Kidney glomerular epithelial cell (primary cell): ENCODE measurements around the gene TSEN54.
"Not testable (repeated sequence)": the region's sequence is repeated elsewhere in the genome, so short reads cannot be mapped to it uniquely, and the experiment has no call there.

ENCODE experiments used
- DNase-seq: peaks from one replicate; lab custom pipeline; 2025; lab: John Stamatoyannopoulos, UW

Gene TSEN54

GRCh38 chr17:75516255-75516618 is at the start of gene TSEN54:
TSS of gene TSEN54 (plus strand) at chr17:75516528. CDS start at chr17:75516561, 33 bp downstream.
- peak; percentile 69 for DNase-seq

DNA sequence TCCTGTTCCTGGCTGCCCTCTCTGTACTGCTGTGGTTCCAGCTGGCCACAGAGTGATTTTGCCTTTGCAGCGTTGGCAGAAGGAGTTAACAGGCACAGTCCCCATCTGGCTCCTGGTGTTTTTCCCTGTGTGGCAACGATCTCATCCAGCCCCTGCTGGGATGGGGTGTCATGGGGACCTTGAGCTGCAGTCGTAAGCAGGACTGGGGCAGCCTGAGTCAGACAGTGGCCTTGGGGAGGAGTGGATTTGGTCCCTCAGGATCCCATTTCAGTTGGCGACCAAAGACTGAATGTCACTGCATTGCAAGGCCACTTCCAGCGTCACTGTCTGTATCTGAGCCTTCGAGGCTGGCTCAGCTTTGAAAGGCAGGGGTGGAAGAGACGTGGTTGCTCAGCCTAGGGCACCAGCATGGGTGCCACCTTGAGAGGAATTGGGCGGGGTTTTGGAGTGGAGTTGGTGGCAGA is 48.0 kb upstream of the TSEN54 start:
- DNase-seq: no peak

DNA sequence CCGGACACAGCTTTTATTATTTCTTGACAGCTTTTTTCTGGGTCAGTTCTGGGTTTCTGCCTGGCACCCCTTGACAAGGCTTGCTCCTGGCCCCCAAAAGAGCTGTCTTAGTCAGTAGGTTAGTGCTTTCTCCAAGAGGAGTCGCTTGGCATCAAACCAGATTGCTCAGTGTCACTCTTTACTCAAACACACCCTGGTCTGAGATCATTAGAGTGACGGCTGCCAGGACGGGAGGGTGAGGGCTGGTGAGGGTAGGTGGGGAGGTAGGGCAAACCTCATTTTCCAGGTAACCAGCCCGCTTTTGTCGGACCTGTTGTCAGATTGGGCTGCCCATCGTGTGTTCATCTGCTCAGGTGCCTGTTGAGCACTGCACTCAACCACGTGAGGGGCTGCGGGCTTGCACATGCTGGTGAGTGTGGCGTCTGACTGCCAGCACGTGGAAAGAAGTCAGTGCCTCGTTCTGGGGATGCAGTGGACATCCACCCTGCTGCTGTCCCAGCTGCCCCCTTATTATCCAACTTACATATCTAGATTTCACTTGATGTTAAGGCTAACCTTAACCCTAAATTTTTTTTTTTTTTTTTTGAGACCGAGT is 47.5 kb upstream of the TSEN54 start:
- DNase-seq: no peak

GRCh38 chr17:75471207-75471606 is 45.1 kb upstream of the TSEN54 start:
- DNase-seq: no peak

DNA sequence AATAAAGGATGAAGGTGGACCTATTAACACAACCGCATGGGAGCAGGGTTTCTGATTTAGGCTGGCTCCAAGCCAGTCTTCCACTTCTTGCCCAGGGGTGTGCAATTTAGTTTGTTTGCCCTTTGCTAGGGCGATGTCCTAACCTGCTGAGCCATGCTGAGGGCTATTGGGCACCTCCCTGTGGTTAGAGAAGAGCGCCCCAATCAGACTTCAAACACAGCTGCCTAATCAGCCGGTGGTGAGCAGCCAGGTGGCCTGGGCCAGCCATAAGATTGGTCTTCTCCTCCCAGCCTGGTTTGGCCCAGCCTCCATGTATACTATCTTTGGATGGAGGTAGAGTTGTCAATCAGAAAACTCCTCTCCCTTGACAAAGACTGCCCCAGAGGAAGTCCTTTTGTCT is 44.2 kb upstream of the TSEN54 start:
- DNase-seq: no peak

DNA sequence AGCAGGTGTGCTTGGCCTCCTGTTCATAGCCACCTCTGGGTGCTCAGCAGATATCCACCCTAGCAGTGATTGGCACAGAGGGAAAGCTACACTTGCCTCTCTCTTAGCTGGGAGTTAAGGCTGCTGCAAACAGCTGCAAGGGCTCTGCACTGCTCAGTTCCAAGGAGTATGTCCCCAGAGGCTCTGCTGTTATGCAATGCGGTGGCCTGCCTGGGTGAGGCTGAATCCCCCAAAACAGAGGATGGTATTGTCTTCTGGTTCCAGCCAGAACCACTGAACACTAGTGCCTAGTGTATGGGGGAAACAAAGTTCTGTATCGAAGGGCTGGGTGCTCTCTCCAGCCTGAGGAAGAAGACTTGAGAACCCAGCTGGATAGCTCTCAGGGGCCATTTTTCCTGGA is 43.1 kb upstream of the TSEN54 start:
- DNase-seq: no peak

DNA sequence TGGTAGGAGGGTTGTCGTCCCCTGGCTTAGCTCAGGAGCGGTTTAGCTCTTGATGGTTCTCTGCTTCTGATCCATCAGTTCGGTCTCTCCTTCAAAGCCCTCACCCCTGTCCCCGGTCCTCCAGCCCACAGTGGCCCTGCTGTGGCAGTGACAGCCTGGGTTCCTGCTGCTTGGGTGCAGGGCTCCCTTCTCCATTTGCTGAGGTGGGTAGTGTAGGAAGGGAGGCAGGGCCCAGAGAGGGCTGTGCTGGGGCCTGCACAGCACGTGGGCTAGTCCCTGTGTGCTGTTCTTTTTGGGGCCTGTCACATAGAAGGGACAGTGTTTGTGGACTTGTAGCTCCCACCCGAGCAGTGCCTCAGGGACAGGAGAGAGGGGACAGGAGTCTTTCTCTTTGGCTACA is 41.6 kb upstream of the TSEN54 start:
- DNase-seq: no peak

DNA sequence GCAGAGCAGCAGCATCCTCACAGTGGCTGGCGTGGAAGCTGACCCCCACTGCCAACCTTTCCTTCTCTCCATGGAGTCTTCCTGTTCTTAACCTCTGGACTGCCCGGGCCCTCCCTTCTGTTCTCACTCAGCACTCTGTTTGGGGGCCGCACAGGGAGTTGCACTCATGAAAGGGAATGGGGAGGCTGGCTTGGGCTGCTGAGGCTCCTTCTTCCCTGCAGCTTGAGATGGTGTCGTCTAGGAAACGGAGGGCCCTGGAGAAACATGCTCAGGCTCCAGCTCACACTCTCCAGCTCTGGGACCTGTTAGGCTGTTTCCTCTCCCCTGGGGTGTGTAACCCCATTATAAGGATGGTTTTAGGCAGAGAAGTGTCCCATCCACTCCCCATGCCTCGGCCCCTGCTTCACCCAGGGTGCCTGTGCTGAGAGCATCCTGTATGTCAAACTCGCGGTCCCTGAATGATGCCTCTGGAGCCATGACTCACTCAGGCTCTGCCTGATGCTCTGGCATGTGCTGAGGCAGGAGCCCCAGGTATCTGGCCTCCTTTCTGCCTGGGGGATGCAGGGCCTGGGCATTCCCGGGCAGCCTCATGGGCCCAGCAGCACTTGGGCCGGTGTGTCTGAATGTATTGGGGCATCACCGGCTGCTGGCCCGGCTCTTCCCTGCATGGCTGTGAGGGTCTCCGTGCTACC is 41.0 kb upstream of the TSEN54 start:
- DNase-seq: no peak

- DNase-seq: no peak
These were observed 40.5 kb upstream of the TSEN54 start for GRCh38 chr17:75475851-75476250.

DNA sequence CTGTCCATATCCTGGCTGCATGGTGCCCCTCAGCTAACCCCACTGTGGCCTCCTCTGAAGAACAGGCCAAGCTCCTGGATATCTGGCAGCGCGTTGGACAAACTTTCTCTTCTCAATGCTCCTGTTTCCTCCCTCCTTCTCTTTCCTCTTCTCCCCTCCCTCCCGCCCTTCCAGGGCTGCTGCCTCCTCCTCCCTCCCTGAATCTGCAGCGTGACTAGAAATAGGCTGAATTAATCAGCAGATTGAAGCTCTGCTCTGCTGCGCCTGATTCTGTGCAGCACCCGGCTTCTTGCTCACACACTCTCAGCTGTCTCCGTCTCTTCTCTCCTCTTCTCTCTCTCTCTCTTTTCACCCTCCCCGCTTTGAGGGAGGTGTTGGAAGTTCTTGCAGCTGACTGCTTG is 40.1 kb upstream of the TSEN54 start:
- DNase-seq: peak; percentile 53

DNA sequence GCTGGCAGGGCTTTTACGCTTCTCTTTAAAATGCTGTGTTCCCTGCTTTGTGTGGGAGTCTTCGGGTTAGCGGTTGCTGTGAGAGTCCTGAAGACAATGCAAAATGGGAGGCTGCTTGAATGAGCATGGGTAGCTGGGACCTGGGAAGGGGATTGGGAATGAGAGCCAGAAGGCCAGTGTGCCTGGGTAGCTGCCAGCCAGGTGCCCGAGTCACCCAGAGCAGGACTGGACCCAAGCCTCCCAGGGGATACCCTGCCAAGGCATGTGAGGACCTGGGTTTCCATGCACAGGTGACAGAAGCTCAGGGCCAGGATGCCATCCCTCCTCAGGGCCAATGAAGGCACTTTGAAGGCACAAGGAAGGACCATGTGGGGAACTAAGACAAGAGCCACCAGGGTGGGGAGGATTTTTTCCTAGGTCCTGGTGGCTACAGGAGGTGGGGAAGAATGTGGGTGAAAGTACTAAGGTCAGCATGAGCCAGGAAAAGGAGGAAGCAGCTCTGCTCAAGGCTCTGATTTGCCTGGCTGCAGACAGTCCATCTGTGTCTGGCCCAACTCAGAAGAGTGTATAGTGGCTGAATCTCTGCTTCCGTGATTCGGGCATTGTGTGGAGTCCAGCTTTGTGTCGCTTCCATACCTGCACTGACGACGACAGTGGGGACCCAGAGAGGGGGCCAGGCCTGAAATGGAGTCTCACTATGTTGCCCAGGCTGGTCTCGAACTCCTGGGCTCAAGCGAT is 39.4 kb upstream of the TSEN54 start:
- DNase-seq: no peak

- DNase-seq: not testable (repeated sequence)
These were observed 38.9 kb upstream of the TSEN54 start for GRCh38 chr17:75477490-75477862.

DNA sequence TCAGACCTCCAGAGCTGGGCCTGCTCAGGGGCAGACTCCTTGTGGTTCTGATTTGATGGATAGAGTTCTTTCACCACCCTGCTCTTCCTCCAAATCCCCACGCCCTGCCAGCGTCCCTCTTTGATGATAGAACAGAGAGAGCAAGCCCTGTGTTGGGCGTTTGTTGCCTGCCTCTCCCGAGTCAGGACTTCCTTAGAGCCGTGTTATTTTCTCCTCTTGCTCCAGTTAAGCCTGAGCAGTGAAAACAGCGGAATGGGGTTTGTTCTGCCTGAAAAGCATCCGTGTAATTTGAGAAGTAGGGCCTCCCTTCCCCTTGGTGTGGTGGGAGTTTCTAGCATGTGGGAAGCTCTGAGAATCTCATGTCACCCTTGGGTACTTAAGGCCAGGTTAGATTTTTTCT is 37.8 kb upstream of the TSEN54 start:
- no peak for DNase-seq

DNA sequence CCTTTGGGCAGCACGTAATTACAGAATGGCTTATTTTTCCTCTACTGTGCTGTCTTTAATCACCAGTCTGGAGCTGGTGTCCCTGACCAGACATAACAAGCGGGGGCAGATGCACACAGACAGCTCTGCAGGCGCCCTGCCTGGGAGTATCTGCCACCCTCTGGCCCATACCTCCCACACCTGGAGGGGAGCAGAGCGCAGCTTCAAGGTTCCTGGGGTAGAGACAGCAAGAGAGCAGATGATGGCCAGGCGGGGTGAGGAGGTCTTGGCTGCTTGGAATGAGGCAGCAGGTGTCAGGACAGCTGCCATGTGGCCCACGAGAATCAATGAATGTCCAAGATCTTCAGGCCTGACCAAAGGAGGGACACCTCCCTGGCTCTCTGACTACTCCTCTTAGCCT is 36.0 kb upstream of the TSEN54 start:
- no peak for DNase-seq

DNA sequence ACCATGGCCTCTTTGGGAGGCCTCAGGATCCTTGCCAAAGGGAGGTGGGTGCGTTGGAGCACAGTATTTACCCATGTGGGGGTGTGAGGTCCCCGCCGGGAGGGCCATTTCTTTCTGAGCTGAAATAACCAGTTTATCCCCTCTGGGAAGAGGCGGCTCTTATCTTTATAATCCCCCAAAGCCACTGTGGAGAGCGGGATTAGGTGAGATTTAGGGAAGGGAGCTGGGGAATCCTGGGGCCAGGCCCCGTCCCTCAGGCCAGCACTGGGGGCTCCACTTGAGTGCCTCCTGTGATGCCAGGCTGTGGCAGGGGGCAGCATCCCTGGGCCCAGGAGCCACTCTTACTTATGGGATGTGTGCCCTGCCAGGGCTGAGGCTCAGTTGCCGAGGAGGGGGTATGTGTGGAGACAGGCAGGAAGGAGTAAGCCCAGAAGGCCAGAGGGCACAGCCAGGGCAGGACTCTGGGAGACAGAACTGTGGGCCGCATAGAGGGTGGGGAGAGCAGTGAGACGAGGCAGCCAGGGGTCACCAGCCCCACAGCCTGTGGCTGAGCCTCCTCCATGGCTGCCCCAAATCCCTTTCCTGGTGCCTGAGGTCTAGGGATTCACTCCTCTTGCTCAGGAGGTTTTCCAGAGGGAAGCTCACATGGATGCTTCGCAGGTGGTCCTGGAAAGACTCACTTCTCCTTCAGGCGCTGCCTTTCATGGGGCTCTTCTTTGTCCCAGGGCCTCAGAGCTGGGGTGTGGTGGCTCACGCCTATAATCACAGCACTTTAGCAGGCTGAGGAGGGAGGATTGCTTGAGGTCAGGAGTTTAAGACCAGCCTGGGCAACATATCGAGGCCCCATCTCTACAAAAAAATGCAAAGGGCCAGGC is 34.9 kb upstream of the TSEN54 start:
- DNase-seq: no peak

DNA sequence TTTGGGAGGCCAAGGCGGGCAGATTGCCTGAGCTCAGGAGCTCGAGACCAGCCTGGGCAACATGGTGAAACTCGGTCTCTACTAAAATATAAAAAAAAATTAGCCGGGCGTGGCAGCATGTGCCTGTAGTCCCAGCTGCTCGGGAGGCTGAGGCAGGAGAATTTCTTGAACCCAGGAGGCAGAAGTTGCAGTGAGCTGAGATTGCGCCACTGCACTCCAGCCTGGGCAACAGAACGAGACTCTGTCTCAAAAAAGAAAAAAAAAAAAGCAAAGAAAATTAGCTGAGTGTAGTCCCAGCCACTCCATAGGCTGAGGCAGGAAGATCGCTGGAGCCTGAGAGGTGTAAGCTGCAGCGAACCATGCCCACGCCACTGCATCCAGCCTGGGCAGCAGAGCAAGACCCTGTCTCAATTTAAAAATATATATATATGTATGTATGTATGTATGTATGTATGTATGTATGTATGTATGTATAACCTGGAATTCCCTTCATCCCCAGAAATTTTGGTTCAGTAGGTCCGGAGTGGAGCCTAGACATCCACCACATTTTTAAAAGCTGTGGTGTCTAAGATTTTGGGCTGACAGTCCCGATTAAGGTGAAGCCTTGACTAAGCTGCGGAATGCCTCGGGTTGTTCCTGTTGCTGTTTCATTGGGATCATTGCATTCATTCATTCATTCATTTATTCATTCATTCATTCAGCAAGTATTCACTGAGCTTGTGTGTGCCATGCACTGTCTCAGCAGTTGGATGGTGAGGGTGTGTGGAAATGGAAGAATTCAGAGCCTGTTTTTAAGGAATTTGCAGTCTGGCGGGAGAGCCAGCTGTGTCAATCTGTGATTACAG is 34.0 kb upstream of the TSEN54 start:
- no peak for DNase-seq

DNA sequence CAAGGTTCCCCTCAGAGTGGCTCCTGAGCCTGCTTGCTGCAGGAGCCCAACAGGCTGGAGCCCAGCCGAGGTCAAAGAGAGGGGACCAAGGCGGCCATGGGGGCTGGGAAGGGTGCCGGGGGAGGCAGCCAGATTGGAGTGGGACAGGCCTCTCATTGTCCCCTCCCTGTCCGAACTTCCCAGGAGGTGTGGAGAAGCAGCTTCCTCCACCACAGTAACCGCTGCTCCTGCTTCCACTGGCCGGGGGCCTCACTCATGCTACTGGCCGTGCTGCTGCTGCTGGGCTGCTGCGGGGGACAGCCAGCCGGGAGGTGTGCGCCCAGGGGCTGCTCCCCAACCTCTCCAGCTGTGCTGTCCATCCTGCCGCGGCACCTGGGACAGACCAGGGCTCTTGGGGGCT is 30.6 kb upstream of the TSEN54 start:
- DNase-seq: no peak

DNA sequence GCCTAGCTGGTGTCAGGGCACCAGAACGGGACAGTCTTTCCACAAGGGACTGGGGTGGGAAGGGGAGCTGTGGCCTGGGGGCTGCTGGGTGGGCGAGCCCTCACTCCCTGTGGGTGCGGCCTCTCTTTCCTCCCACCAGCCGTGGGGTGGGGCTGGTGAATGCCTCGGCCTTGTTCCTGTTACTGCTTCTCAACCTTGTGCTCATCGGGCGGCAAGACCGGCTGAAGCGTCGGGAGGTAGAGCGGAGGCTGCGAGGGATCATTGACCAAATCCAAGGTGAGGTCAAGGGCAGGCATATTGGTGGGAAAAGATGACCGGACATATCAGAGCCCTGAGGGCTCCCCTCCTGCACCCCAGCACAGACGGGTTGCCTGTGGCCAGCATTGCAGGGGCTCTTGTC is 30.2 kb upstream of the TSEN54 start:
- no peak for DNase-seq

GRCh38 chr17:75486951-75487350 is 29.4 kb upstream of the TSEN54 start:
- DNase-seq: no peak

DNA sequence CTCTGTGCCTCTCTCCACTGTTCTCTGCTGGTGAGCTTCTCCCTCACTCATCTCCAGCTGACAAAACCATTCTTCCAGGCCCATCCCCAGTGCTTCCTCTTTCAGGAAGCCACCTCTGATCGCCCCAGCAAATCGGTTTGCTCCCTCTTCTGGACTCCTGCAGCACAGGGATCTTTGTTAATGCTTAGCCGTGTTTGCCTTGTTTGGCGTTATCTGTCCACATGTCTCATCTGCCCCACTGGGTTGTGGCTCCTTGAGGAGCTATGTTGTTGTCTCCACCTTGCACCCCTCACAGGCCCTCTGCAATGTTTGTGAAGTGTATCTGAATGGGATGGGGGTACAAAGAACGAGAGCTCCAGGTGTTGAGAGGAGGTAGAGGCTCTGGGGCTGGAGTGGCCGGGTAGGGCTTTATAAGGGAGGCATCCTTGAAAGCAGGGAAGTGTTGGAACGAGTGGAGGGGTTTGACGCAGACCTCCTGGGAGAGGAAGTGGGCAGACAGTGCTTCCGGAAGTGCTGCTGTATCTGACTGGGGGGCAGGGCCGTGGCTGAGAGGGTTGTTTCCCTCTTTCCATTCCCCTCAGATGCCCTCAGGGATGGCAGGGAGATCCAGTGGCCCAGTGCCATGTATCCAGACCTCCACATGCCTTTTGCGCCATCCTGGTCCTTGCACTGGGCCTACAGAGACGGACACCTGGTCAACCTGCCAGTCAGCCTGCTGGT is 28.8 kb upstream of the TSEN54 start:
- DNase-seq: no peak
